Measurements from ENCODE around the gene SFXN4. TPM values are rescaled to one million over a fixed set of nuclear protein-coding genes. Genes with fewer than 3 reads are reported as not detected.

Gene SFXN4
- total and polyA plus RNA-seq, 2 of the 13 experiments (the other 11 are each of a cell fraction or from before 2014, with no cell fraction given), result 47.7 to 64.9 TPM

DNA sequence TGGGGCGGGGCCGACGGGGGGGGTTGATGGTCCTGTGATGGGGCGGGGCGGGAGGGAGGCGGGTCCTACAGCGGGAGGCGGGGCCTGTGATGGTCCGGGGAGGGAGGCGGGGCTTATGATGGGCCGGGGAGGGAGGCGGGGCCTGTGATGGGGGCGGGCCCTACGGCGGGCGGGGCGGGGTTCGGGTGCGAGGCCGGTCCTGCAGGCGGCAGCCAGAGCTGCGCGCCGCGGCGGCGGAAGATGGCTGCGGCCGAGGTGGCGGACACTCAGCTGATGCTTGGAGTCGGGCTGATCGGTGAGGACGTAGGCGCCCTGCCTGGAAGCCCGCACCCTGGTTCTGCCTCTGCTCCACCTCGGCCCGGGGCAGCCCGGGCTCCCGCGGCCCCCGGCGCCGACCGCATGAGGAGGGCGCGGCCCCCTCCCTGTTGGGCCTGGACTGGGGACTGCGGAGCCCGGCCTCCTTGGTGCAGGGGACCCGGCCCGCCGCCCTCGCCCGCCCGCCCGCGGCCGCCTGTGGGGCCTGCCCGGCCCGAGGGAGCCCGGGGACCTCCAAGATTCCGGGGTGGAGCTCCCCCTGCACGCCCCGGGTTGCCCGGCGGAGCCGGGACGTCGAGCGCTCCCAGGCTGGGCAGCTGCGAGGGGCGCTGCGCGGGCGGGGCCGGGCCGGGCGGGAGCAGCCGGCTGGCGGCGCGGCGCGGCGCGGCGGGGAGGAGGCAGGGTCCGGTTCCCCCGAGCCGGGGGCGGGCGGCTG, 61.4 kb downstream of the SFXN4 start, which contains the start of gene DENND10 (continued):
- TF ChIP-seq TEAD3 (CRISPR knock-in tag; optimal IDR thresholded peaks at IDR 0.05; ENCODE audit: borderline replicate concordance) (peak; percentile 17), NFKBIZ (CRISPR knock-in tag; IDR thresholded peaks at IDR 0.05) (no peak), CEBPG (CRISPR knock-in tag; IDR thresholded peaks at IDR 0.05) (no peak), ZNF687 (CRISPR knock-in tag; IDR thresholded peaks at IDR 0.05) (peak; percentile 76), ZNF788 (CRISPR knock-in tag; IDR thresholded peaks at IDR 0.05; ENCODE audit: borderline replicate concordance) (no peak), ZNF784 (CRISPR knock-in tag; IDR thresholded peaks at IDR 0.05; ENCODE audit: borderline replicate concordance) (peak; percentile 91; the same call in 1 of the 2 replicates), ZNF768 (CRISPR knock-in tag; IDR thresholded peaks at IDR 0.05) (peak; percentile 62; the same call in 1 of the 2 replicates), ZNF225 (CRISPR knock-in tag; IDR thresholded peaks at IDR 0.05) (no peak), MEIS2 (CRISPR knock-in tag; IDR thresholded peaks at IDR 0.05) (0 out of 2 replicates have a peak, but pooled peaks have one; percentile 21), NR0B2 (CRISPR knock-in tag; IDR thresholded peaks at IDR 0.05) (no peak), DMAP1 (CRISPR knock-in tag; IDR thresholded peaks at IDR 0.05) (no peak), GFI1 (CRISPR knock-in tag; IDR thresholded peaks at IDR 0.05; ENCODE audit: borderline replicate concordance) (no peak), RXRB (CRISPR knock-in tag; IDR thresholded peaks at IDR 0.05; ENCODE audit: borderline replicate concordance) (0 out of 2 replicates have a peak, but pooled peaks have one; percentile 25), LBX2 (CRISPR knock-in tag; IDR thresholded peaks at IDR 0.05; ENCODE audit: borderline replicate concordance) (no peak), ZNF431 (CRISPR knock-in tag; IDR thresholded peaks at IDR 0.05; ENCODE audit: borderline replicate concordance, low read depth) (no peak), IRX3 (CRISPR knock-in tag; IDR thresholded peaks at IDR 0.05; ENCODE audit: borderline replicate concordance, low read depth) (peak; percentile 51; the same call in 1 of the 2 replicates), ZNF607 (CRISPR knock-in tag; IDR thresholded peaks at IDR 0.05; ENCODE audit: borderline replicate concordance) (peak; percentile 62; the same call in 1 of the 2 replicates), ZNF678 (CRISPR knock-in tag; IDR thresholded peaks at IDR 0.05) (no peak), AHR (CRISPR knock-in tag; IDR thresholded peaks at IDR 0.05) (0 out of 2 replicates have a peak, but pooled peaks have one; percentile 54), ZNF878 (CRISPR knock-in tag; IDR thresholded peaks at IDR 0.05) (no peak)
- TF ChIP-seq, protein P1, sequence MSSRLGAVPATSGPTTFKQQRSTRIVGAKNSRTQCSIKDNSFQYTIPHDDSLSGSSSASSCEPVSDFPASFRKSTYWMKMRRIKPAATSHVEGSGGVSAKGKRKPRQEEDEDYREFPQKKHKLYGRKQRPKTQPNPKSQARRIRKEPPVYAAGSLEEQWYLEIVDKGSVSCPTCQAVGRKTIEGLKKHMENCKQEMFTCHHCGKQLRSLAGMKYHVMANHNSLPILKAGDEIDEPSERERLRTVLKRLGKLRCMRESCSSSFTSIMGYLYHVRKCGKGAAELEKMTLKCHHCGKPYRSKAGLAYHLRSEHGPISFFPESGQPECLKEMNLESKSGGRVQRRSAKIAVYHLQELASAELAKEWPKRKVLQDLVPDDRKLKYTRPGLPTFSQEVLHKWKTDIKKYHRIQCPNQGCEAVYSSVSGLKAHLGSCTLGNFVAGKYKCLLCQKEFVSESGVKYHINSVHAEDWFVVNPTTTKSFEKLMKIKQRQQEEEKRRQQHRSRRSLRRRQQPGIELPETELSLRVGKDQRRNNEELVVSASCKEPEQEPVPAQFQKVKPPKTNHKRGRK (CRISPR knock-in tag; IDR thresholded peaks at IDR 0.05), result no peak
